ENCODE measurements around the gene SLC39A12. TPM values are rescaled to one million over a fixed set of nuclear protein-coding genes. Genes with fewer than 3 reads are reported as not detected.

The SLC39A12 gene
- total RNA-seq, 1 donor from 2014 or later = not detected

DNA sequence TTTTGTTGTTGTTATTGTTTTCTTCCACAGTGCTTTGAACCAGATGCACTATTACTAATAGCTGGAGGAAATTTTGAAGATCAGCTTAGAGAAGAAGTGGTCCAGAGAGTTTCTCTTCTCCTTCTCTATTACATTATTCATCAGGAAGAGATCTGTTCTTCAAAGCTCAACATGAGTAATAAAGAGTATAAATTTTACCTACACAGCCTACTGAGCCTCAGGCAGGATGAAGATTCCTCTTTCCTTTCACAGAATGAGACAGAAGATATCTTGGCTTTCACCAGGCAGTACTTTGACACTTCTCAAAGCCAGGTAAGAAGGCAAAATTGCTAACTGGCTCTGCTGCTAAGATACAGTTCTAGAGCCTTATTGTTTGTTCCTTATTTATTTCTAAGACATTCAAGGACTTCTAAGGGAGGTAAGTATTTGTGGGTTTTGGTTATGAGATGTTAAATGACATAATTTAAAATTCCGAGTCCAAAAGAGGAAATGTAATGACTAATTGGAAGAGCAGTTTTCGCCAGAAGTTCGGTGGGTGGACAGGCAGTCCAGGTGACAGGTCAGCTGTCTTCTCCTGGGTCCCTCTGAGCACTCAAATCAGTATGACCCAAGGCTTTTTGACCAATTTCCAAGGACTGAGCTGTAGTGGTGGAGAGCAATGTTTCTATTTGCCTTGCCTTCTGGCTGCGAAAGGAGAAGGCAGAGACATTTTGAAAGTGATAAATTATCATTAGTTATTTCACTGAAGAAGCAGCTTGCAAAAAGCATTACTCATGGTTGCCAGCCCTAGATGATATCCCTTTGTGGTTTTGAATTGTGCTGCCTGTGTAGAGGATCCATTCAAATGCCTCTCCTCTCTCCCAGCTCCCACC is 10.1 kb downstream of the SLC39A12 start:
- DNase-seq (ENCODE audit: low spot score) = no peak

DNA sequence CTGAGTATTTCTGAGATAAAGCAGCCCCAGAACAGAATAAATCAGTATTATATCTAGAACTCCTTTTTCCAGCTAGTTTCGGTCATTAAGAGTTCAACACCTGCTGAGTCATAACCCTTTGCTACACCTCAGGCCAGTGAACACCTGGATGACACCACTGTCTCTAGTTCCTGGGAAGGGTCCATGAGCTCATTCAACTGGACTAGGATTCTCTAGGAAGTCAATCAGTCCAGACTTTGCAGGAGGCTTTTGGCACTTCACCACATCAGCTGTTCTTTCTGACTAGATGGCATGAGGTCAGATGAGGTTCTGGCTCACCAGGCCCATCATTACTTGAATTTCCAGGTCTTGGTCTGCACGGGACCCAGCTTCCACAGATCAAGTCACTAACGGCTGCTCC is 11.7 kb downstream of the SLC39A12 start:
- no peak for DNase-seq (ENCODE audit: low spot score)

DNA sequence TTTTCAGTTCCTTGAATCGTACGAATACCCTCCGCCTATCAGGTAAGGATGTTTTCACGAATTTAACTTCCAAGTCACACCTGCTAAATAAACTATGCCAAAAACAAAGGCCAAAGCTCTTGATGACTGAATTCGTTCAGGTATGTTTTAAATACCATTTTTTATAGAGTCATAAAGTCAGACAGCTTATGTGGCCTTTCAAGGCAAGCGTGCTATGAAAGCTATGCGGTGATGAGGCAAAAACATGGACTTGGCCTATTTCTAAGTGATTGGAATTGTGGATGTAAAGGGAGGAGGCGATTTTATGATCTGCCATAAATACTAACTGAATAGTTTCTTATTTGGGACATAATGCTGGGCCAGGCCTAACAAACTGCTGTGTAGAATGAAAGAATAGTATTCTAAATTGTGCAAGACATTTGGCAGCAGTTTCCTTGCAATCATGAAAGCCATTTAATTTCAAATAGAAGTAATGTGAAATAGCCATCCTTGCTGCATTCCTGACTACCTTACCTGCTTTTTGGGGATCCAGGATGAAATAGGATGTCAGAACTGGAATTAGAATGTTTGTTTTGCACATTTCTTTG is 14.0 kb downstream of the SLC39A12 start:
- DNase-seq (ENCODE audit: low spot score) = no peak

DNA sequence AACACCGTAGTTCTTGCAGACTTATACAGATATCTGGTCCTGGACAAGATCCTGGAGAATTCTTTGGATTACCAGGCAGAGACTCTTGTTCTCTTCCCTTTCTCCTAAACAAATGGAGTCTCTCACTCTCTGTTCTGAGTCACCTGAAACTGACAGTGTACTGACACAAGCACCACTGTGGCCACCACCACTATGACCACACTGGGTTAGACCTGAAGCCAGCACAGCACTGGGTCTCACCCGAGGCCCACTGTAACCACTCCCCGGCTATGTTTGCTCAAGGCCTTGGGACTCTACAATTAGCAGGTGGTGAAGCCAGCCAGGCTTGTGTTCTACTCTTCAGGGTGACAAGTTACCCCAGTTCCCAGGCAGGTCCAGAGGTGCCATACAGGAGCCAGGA is 22.8 kb downstream of the SLC39A12 start:
- no peak for DNase-seq (ENCODE audit: low spot score)

DNA sequence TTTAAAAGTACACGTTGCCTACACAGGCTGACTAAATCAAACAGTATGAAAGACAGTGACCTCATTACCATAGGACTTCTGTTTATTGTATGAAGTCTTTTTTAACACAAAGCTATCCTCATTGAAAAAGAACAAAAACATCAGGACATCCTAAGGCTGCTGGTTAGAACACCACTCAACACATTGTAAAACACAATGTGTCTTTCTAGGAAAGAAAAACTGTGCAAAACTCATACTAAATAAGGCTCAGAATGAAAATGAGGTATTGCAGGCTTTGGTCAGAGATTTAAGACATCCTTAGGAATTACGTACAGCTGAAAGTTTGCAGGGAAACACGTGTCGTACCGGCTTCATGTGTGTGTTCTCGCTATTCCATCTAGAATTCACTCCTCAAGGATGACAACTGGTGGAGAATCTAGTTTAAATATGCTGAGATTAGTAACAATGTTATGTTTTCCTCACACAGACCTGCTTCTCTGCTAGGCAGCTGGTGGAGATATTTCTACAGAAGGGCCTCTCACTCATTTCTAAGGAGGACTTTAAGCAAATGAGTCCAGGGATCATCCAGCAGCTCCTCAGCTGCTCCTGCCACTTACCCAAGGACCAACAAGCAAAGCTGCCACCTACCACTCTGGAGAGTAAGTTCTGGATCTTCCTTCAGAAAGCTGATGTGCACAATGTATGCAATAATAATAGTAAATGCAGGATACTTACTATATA is 29.3 kb downstream of the SLC39A12 start:
- DNase-seq (ENCODE audit: low spot score) = no peak

DNA sequence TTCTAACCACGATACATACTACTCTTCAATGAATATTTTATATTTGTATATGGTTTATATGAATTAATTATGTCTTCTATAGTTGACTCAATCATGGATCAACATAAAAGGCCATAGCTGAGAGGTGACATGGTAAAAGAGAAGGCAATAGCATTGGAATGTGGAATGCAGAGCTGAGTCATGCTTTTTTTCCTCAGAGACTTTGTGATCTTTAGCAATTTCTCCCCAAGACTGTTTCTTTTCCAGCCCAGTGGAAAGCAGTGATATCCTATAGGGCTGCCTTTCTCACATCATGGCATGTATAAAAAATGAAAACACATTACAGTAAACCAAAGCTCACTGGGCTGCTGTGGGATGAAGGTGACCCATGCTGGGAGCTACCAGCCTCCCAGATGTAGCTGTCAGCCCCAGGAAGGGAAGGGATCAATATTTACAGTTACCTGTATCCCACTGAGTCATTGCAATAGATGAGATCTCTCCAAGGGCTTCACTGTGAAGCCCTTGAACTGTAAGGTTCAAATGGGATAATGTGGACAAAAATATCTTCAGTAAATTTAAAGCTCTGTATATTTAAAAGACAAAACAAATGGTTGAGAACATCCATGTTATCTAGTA is 30.2 kb downstream of the SLC39A12 start:
- no peak for DNase-seq (ENCODE audit: low spot score)

DNA sequence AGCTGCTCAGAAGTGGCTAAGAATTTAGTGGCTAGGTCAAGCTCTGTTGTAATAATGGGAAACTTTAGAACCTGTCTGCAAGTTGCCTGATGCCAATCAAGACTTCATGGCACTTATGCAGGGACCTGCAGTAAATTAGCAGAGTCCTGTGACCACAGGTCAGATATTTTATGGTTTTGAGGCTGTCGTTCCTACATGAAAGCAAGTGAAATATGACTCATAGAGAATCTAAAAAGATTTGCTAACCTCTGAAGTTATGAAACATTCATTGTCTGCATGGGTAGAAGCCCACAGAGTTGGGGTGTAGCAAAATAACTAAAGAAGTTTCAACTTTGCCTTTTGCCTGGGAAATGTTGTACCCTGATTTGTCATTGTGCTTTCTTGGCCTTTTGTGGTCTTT is 32.3 kb downstream of the SLC39A12 start:
- no peak for DNase-seq (ENCODE audit: low spot score)

DNA sequence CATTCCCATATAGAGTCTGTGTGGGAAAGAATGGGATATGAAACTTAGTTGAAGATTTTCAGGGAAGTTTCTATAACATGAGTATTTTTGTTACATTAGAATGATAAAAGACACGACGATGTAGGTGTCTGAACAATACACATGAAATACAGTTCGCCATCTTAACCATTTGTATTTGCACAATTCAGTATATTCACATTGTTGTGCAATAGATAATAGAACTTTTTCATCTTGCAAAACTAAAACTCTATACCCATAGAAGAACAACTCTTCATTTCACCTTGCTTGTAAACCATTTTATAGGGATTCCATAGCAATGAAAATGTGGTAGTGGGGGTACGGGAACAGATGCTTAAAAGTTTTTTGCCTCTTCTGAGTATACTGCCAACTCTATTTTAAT is 32.8 kb downstream of the SLC39A12 start:
- no peak for DNase-seq (ENCODE audit: low spot score)

DNA sequence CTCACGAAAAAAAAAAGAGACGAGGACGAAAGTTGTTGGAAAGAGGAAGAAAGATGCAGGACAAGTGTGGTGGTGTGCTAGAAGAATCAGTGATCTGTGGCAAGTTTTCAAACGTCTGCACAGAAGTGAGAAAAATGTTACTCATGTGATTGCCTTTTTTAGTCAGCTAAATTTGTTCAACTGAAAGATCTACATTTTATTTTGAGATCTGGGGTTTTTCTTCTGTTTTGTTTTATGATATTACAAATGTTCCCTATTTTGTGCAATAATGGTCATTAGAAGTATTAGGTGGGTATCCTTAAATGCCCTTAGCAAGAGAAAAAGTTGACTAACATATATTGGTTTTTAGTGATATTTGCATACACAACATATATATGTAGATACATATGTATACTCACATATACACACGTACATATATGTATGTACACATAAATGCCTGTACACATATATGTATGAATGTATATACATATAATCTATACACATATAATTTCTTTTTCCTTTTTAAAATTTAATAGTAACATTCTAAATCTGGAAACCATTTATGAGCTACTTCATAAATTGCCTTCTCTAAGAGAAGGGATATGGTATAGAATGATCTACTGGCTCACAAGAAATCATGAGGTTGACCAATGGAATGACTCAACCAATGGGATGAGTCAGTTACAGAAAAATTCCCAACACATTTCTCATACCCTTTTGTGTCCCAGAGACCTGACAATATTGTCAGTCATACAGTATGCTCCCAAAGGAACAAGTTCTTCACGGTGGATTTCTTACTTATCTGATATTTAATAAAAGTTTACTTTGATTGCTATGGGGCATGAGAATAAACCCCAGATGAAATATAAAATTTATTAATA is 38.4 kb downstream of the SLC39A12 start:
- DNase-seq (ENCODE audit: low spot score) = no peak

DNA sequence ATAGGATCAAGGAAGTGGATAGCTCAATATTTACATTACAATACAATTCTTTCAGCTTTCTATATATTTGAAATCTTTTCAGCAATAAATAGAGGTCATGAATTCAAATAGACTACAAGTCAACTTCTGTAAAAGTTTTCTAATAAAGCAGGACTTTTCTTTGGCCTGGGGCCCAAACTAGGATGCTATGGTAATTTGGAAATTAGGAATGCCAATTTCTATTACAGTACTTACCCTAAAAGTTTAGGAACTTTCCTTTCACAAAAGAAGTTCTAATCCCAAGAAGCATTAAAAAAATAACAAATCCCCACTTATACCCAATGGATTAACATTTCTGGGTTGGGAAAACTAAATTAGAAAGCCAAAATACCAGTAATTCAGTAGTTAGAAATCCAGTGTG is 40.5 kb downstream of the SLC39A12 start:
- DNase-seq (ENCODE audit: low spot score) = no peak

DNA sequence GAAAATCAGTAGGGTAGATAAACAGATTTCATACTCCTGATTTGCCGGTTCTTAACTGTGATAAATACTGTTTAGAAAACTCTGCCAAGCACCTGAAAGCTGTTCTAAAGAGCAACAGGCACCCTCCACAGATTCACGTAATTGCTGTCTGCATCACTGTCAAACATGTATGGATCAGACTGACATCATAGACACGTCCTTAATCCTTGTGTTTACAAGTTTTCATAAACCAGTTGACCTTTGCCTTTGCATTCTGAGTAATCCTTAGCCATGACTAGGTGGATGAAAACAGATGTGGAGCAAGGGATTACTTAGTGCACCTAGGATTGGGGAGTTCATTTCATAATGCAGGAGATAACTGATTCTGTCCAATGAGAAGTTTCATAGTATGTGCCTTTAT is 41.6 kb downstream of the SLC39A12 start:
- DNase-seq (ENCODE audit: low spot score) = no peak

DNA sequence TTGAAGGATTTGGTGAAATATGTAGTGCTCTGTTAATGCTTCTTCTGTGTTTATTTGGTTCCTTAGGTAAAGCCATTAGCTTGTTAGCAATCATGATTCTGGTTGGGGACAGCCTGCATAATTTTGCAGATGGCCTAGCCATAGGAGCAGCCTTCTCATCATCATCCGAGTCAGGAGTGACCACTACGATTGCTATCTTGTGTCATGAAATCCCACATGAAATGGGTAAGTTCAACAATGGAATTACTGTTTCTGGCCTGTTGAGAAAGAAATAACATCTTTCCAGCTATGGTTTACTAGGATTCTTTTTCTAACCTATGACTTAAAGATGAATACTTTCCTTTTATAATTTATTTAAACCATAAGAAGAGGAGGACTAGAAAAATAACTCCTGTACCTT is 48.9 kb downstream of the SLC39A12 start:
- DNase-seq (ENCODE audit: low spot score) = no peak

DNA sequence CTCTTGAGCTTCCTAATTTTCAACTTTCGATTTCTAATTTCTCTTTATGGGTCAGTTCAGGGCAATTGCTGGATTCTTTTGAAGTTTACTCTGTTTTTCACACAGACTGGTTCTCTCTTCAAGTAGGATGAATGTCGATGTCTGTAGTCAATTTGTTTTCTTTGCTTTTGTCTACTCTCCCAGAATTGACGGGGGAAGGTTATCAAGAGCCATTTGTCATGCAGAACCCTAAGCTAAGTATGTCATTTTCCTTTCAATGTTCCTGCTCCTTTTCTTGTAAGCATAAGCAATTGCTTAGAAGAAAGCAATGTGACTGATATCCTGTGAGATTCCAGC is 53.7 kb downstream of the SLC39A12 start:
- no peak for DNase-seq (ENCODE audit: low spot score)

DNA sequence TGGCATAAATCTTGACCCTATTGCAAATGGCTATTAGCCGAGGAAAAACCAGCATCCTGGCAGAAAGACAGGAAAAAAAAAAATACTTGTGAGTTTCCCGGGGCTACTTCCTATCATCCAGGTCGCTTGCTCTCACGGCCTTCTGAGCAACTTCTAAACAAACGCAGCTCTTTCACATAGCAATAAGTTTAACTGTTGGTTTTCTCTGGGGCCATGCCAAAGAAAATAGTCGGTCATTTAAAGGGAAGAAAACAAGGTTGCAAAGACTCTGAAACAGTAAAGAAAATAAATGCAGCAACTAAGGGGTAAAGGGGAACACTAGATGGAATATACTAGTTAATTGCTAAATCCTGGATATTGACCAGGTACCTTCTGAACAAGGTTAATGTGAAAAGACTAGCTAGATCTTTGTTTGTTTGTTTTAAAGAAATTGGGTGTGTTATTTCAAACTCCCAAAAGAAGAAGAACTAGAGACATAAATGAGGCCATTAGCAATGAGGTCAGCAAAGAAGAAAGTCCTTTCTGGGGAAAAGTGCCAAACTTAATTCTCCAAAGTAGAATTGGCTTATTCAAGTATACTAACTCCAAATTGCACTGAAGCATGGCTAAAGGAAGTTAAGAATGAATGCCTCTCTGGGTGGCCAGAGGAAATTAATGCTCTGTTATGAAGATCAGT is 54.2 kb downstream of the SLC39A12 start:
- DNase-seq (ENCODE audit: low spot score) = no peak

DNA sequence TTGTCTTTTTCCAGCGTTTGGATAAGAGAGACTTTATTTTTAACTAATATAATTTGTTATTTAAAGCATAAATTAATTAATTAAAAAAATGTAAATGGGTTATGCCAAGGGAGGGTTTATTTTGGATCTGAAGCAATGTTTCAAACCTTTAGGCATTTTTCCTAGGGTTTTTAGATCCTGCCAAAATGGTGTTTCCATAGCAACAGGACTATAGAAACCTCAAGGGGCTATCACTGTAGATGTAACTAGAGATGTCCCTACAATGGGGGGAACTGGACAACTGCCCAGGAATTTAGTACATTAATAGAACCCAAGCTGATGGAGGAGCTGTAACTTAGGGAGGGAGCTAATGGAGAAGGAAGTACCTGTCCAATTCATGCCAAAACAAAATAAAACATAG is 57.3 kb downstream of the SLC39A12 start:
- DNase-seq (ENCODE audit: low spot score) = no peak

DNA sequence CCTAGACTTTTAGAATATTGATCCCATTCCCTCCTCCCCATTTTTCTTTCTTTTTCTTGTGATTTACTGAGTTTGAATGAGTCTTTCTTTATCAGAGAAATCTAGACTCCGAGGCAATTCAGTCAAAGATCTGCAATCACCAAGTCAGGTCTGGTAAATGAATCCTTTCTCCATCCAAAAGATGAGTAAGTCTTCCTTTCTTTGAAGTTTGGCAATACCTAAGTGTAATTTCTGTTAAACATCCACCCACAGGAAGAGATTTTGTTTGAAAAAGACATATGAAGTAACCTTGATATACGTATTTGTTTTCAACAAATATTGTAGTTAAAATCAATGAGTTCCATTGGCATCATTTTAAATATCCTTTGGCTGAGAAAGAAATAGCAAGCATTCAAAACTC is 58.3 kb downstream of the SLC39A12 start:
- DNase-seq (ENCODE audit: low spot score) = no peak

DNA sequence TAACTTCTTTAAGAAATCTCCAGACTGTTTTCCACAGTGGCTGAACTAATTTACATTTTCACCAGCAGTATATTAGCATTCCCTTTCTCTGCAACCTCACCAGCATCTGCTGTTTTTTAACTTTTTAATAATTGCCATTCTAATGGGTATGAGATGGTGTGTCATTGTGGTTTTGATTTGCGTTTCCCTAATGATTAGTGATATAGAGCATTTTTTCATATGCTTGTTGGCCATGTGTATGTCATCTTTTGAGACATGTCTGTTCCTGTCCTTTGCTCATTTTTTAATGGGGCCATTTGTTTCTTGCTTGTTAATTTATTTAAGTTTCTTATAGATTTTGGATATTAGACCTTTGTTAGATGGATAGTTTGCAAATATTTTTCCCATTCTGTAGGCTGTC is 68.8 kb downstream of the SLC39A12 start:
- DNase-seq (ENCODE audit: low spot score) = no peak

DNA sequence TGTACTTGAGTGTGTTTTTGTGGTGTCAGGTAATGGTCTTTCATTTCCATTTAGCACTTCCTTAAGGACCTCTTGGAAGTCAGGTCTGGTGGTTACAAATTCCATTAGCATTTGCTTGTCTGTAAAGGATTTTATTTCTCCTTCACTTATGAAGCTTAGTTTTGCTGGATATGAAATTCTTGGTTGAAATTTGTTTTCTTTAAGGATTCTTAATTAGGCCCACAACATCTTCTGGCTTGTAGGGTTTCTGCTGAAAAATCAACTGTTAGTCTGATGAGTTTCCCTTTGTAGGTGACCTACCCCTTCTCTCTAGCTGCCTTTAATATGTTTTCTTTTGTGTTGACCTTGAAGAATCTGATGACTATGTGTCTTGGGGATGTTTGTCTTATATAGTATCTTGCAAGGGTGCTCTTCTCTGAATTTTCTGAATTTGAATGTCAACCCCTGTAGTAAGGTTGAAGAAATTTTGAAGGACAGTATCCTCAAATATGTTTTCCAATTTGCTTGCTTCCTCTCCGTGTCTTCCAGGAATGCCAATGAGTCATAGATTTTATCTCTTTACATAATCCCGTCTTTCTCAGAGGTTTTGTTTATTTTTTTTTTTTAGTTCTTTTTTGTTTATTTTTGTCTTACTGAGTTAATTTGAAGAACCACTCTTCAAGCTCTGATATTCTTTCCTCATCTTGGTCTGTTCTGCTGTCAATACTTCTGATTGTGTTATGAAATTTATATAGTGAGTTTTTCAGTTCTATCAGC is 70.2 kb downstream of the SLC39A12 start:
- DNase-seq (ENCODE audit: low spot score) = no peak

DNA sequence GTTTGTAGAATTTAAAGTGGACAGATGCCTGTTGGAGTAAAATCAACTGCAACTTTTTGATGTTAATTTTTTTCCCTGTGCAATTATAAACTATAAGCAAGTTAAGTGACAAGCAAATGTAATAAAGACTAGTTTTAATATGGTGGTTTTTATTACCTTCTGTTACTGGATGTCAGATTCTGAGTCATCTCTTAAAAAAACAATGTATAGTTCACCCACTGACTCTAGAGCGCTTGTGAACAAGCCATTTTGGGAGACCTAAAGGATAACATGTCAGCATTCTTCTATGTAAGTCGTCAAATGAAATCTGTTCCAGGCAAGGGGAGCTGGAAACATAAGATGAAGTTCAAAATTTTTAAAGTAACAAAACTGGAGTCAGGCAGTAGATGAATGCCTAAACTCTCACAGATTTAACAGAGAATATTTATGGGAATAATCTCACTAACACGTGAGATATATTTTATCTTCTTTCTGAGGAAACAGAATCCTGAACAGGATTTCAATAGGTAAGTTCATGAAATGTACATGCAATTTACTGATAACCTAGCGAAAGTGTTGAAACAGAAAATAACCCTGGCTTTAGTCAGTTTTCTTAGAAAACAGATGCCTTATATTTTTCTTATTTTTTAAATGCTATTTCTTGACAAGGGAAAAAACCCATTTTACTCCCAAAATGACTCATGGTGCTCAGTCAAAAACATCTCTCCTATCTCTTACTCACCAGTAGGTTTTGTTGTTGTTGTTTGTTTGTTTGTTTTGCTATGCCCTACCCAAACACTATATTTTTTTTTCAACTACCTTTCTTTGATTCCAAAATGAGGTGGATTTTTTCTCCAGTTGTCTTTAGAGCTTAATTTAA is 91.7 kb downstream of the SLC39A12 start:
- no peak for DNase-seq (ENCODE audit: low spot score)
